Hematopoietic multipotent progenitor cell (in vitro differentiated cells): ENCODE measurements around the gene OR9A2. TPM values are rescaled to one million over a fixed set of nuclear protein-coding genes. Genes with fewer than 3 reads are reported as not detected.
"Not testable (repeated sequence)": the region's sequence is repeated elsewhere in the genome, so short reads cannot be mapped to it uniquely, and the experiment has no call there.

Source experiments
- DNase-seq, 3 donors: peaks; one replicate each; pipeline ENCODE4 v3.0.0-alpha.2; 2011 to 2015; ENCODE audit warnings: low read depth in 2 of 3, low spot score in 2 of 3
- total RNA-seq: library from RNA; depleted of rRNA; stranded (reverse); fragments of >200 nt; gene quantifications from one replicate; pipeline ENCODE4 v1.2.3, GENCODE V29; 2012

Gene OR9A2
- total RNA-seq, 1 donor, result under 0.01 TPM

GRCh38 chr7:142978402-142978801 lies 48.5 kb downstream of the OR9A2 start:
- DNase-seq, result not testable (repeated sequence)

Other genes with a start within 250 kb of the OR9A2 start
- gene EPHB6, start 172.1 kb downstream of the OR9A2 start, total RNA-seq, result 18.9 TPM
- gene TRPV6, start 141.4 kb downstream of the OR9A2 start, total RNA-seq, result under 0.01 TPM
- under 0.01 TPM for gene TRPV5, start 93.4 kb downstream of the OR9A2 start, total RNA-seq
- gene LLCFC1, start 87.6 kb downstream of the OR9A2 start, total RNA-seq, result not detected
- 2.4 TPM for gene KEL, start 64.8 kb downstream of the OR9A2 start, total RNA-seq
- gene OR6V1, start 25.2 kb upstream of the OR9A2 start, total RNA-seq, result not detected
- gene PIP, start 104.9 kb upstream of the OR9A2 start, total RNA-seq, result not detected
- gene TAS2R39, start 156.3 kb upstream of the OR9A2 start, total RNA-seq, result not detected
- not detected for gene TAS2R40, start 194.9 kb upstream of the OR9A2 start, total RNA-seq
- 153 TPM for gene GSTK1, start 236.3 kb upstream of the OR9A2 start, total RNA-seq